ENCODE measurements around the gene ASPG.

DNA sequence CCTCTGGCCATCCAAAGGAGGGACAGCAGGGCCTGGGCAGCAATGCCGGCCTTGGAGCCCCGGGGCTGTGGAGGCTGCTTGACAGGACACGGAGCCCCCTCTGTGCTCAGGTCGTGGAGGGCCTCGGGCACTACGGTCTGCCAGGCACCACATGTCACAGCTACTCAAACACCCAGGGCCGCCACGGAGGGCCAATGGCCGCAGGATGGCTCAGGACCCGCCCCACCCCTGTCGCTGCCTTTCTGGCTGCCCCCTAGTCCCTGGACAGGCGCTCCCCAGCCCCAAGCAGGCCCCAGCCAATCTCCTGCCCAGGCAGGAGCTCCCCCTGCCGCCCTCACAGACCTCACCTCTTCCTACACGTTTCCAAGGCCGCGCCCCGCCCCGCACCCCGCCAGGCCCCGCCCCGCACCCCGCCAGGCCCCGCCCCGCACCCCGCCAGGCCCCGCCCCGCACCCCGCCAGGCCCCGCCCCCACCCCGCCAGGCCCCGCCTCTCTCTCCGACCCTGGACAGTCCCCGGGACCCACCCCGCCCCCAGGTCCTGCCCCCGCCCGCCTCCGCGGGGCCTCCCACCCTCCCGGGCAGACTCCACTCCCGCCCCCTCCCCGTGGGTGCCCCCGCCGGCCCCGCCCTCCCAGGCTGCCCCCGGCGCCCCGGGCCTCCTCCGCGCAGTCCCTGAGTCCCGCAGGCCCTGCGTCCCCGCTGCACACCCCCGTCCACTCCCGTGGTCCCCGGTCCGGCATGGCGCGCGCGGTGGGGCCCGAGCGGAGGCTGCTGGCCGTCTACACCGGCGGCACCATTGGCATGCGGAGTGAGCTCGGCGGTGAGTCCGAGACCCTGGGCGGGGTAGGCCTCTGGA lies at the start of gene ASPG:
- TF ChIP-seq ISL1 (CRISPR knock-in tag; IDR thresholded peaks at IDR 0.05) (no peak), ZFP30 (CRISPR knock-in tag; IDR thresholded peaks at IDR 0.05) (no peak), CREB5 (CRISPR knock-in tag; IDR thresholded peaks at IDR 0.05; ENCODE audit: low read depth) (no peak), ZNF70 (CRISPR knock-in tag; IDR thresholded peaks at IDR 0.05) (no peak), ZFP3 (CRISPR knock-in tag; IDR thresholded peaks at IDR 0.05) (no peak), ZNF8 (CRISPR knock-in tag; IDR thresholded peaks at IDR 0.05) (no peak), ZNF565 (CRISPR knock-in tag; conservative IDR thresholded peaks at IDR 0.05; ENCODE audit: low read depth) (no peak), SNAI2 (CRISPR knock-in tag; IDR thresholded peaks at IDR 0.05) (no peak), TCF4 (CRISPR knock-in tag; IDR thresholded peaks at IDR 0.05; ENCODE audit: borderline replicate concordance) (no peak), BACH2 (CRISPR knock-in tag; IDR thresholded peaks at IDR 0.05; ENCODE audit: borderline replicate concordance) (no peak), ARNTL (CRISPR knock-in tag; IDR thresholded peaks at IDR 0.05; ENCODE audit: borderline replicate concordance, low read depth) (no peak)
- TF ChIP-seq, protein P1, sequence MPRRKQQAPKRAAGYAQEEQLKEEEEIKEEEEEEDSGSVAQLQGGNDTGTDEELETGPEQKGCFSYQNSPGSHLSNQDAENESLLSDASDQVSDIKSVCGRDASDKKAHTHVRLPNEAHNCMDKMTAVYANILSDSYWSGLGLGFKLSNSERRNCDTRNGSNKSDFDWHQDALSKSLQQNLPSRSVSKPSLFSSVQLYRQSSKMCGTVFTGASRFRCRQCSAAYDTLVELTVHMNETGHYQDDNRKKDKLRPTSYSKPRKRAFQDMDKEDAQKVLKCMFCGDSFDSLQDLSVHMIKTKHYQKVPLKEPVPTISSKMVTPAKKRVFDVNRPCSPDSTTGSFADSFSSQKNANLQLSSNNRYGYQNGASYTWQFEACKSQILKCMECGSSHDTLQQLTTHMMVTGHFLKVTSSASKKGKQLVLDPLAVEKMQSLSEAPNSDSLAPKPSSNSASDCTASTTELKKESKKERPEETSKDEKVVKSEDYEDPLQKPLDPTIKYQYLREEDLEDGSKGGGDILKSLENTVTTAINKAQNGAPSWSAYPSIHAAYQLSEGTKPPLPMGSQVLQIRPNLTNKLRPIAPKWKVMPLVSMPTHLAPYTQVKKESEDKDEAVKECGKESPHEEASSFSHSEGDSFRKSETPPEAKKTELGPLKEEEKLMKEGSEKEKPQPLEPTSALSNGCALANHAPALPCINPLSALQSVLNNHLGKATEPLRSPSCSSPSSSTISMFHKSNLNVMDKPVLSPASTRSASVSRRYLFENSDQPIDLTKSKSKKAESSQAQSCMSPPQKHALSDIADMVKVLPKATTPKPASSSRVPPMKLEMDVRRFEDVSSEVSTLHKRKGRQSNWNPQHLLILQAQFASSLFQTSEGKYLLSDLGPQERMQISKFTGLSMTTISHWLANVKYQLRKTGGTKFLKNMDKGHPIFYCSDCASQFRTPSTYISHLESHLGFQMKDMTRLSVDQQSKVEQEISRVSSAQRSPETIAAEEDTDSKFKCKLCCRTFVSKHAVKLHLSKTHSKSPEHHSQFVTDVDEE (CRISPR knock-in tag; IDR thresholded peaks at IDR 0.05): no peak
- TF ChIP-seq, protein P2, sequence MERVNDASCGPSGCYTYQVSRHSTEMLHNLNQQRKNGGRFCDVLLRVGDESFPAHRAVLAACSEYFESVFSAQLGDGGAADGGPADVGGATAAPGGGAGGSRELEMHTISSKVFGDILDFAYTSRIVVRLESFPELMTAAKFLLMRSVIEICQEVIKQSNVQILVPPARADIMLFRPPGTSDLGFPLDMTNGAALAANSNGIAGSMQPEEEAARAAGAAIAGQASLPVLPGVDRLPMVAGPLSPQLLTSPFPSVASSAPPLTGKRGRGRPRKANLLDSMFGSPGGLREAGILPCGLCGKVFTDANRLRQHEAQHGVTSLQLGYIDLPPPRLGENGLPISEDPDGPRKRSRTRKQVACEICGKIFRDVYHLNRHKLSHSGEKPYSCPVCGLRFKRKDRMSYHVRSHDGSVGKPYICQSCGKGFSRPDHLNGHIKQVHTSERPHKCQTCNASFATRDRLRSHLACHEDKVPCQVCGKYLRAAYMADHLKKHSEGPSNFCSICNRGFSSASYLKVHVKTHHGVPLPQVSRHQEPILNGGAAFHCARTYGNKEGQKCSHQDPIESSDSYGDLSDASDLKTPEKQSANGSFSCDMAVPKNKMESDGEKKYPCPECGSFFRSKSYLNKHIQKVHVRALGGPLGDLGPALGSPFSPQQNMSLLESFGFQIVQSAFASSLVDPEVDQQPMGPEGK (CRISPR knock-in tag; IDR thresholded peaks at IDR 0.05; ENCODE audit: borderline replicate concordance): no peak
